Ovary (tissue), 3 donors: ENCODE results near the gene SLC35B4.

Experiments
- CTCF ChIP-seq, 3 donors: fragments of 450-650 bp in 2 of 3; fragments of 200-600 bp in 1 of 3; IDR thresholded peaks; one replicate each; pipeline versions ENCODE4 v1.5.1 to v1.8.0; 2016 to 2022; ENCODE audit warnings: antibody characterized with exemption in 3 of 3, mild to moderate bottlenecking in 1 of 3
- EP300 ChIP-seq: sonication (generic); formaldehyde crosslinking; IDR thresholded peaks from one replicate; pipeline ENCODE4 v1.6.1; 2017; ENCODE audit warnings: antibody characterized with exemption
- POLR2A ChIP-seq: fragments of 450-650 bp; IDR thresholded peaks from one replicate; pipeline ENCODE4 v1.6.1; 2017; ENCODE audit warnings: antibody characterized with exemption, mild to moderate bottlenecking, moderate library complexity
- donor health status: DM: no; HTN: no; CAD: no.

GRCh38 chr7:134339475-134339874, 22.7 kb upstream of the SLC35B4 start:
- TF ChIP-seq CTCF (IDR thresholded peaks at IDR 0.05) = no peak
- no peak for TF ChIP-seq POLR2A
- no peak for TF ChIP-seq EP300
